Pancreas (tissue), 10 donors: Measurements from ENCODE around the gene SHC2. TPM values are rescaled to one million over a fixed set of nuclear protein-coding genes. Genes with fewer than 3 reads are reported as not detected.

ENCODE experiments used
- ATAC-seq, 4 donors: fragments of 200-7000 bp; cut with Tn5 transposase; one replicate each; pipeline versions ENCODE4 v1.8.0 to v1.9.1; 2020; ENCODE audit warnings: mild to moderate bottlenecking in 4 of 4, moderate library complexity in 4 of 4
- DNase-seq, 6 donors: peaks; one replicate each; pipeline ENCODE4 v3.0.0-alpha.2; 2020
- FAIRE-seq: peaks from 2 replicates; lab custom pipeline; 2012; peaks lifted over from hg19 to GRCh38; lab: Jason Lieb, UNC
- H3K27ac ChIP-seq, 4 donors: fragments of 200-600 bp; sonication (generic); 1 replicate in 3 of 4; 2 replicates in 1 of 4; pipeline versions ENCODE4 v1.5.0 to v1.8.0; 2020
- H3K27me3 ChIP-seq, 4 donors: fragments of 200-600 bp; one replicate each; pipeline ENCODE4 v1.8.0; 2021
- H3K36me3 ChIP-seq, 3 donors: fragments of 200-600 bp; sonication (generic) in 1 of 3; one replicate each; pipeline versions ENCODE4 v1.5.0 to v1.8.0; 2020 to 2021
- H3K4me1 ChIP-seq, 3 donors: fragments of 200-600 bp; one replicate each; pipeline ENCODE4 v1.8.0; 2021
- H3K4me3 ChIP-seq, 4 donors: fragments of 200-600 bp; sonication (generic) in 2 of 4; one replicate each; pipeline versions ENCODE4 v1.5.0 to v1.8.0; 2020 to 2021
- H3K9me3 ChIP-seq, 4 donors: fragments of 200-600 bp; one replicate each; pipeline ENCODE4 v1.8.0; 2021
- WGBS, 2 donors: extraction: QIAGEN DNeasy Blood & Tissue Kit; methylation state at CpG; one replicate each; pipeline ENCODE4 v1.1.7; 2013; 5-methylcytosine and 5-hydroxymethylcytosine counted together
- intact Hi-C, 3 donors: fragments of 100-400 bp; cut with DNase I; formaldehyde crosslinking; loops; one replicate each; pipeline versions ENCODE4 v1.11.1 to v1.14.2; 2022
- polyA plus RNA-seq, 2 donors: library from polyadenylated mRNA; stranded (reverse); fragments of 200-250 nt; gene quantifications; one replicate each; pipeline ENCODE4 v1.2.3, GENCODE V29; 2013
- total RNA-seq, 6 donors: library from RNA; stranded (reverse); fragmentation: NEBNext Ultra II Directional in 4 of 6; extraction: Animal tissue kit (Norgen Biotek cat#: 25700) in 4 of 6; gene quantifications; one replicate each; pipeline versions ENCODE4 v1.2.1 to v1.2.4, GENCODE V29; 2021 to 2023
- TF ChIP-seq, protein P1 (sequence below), 4 donors: fragments of 200-600 bp; sonication (generic) in 3 of 4; IDR thresholded peaks; one replicate each; pipeline versions ENCODE4 v1.5.0 to v1.8.0; 2021; ENCODE audit warnings: antibody characterized with exemption in 4 of 4
- donor health status: healthy with polysubstance abuse.
- donor health status: DM: no; HTN: no; CAD: no; lungs with moderate emphysema.
- donor health status: DM: no; HTN: no; CAD: no.
- donor health status: control.
- donor health status: control.
- donor health status: Bipolar disorder and iron deficiency.
- donor health status: DM: yes; HTN: yes; CAD: no.
- donor health status: DM: no; HTN: no; CAD: no.
- donor health status: DM: no; HTN: no; CAD: no.
- donor health status: DM: yes; HTN: yes; CAD: no.

Gene SHC2
- total and polyA plus RNA-seq, 8 donors = 76.2 to 382 (median 111) TPM

- no peak for ATAC-seq
- TF ChIP-seq, protein P1, sequence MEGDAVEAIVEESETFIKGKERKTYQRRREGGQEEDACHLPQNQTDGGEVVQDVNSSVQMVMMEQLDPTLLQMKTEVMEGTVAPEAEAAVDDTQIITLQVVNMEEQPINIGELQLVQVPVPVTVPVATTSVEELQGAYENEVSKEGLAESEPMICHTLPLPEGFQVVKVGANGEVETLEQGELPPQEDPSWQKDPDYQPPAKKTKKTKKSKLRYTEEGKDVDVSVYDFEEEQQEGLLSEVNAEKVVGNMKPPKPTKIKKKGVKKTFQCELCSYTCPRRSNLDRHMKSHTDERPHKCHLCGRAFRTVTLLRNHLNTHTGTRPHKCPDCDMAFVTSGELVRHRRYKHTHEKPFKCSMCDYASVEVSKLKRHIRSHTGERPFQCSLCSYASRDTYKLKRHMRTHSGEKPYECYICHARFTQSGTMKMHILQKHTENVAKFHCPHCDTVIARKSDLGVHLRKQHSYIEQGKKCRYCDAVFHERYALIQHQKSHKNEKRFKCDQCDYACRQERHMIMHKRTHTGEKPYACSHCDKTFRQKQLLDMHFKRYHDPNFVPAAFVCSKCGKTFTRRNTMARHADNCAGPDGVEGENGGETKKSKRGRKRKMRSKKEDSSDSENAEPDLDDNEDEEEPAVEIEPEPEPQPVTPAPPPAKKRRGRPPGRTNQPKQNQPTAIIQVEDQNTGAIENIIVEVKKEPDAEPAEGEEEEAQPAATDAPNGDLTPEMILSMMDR (IDR thresholded peaks at IDR 0.05) = no peak
- Histone ChIP-seq H3K27ac (no peak overlapping the region), H3K4me1 (peaks cover 11 to 13% (median 11%) of the 10 kb centered on the region in 3 donors), H3K4me3 (no peak overlapping the region), H3K36me3 (no peaks in the 10 kb centered on the region), H3K27me3 (no peaks in the 10 kb centered on the region), H3K9me3 (no peaks in the 10 kb centered on the region)
- FAIRE-seq = no peak
- intact Hi-C loops = no loop called here
- 72 to 76% methylated on average over 57 to 70 of the region's 70 CpGs for WGBS, 2 donors
- DNase-seq = peak in 2 of 6 donors; percentile 55 to 81
These were observed 53.1 kb downstream of the SHC2 start for GRCh38 chr19:407511-408440.

DNA sequence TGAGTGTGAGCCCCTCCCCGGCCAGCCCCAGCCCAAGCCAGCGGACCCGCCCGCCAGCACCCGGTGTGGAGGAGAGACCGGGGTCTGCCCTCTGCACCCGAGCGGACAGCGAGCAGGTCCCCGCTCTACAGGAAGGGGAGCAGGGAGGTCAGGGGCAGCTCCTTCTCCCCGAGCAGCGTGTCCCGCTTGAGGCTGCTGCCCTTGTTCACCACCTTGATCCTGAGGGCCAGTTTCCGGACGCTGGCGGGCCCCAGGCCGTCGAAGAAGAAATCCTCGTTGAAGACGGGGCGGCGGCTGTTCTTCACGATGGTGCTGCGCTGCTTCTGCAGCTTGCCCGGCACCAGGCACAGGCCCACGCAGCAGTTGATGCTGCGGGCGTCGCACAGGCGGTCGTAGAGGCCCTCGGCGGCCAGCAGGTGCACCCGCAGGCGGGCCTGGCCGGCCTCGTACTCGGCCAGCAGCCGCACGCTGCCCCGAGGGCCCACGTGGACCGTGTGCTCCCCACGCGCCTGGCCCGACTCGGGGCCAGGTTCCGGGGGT is 53.8 kb downstream of the SHC2 start:
- WGBS, 2 donors = 84 to 91% methylated on average over 47 to 48 of the region's 48 CpGs
- Histone ChIP-seq H3K36me3 (no peaks in the 10 kb centered on the region), H3K9me3 (no peaks in the 10 kb centered on the region), H3K4me3 (no peak overlapping the region), H3K27me3 (no peaks in the 10 kb centered on the region), H3K4me1 (peaks cover 11 to 13% (median 11%) of the 10 kb centered on the region in 3 donors), H3K27ac (no peak overlapping the region)
- peak in 2 of 6 donors; percentile 49 to 54 for DNase-seq
- intact Hi-C loops = no loop called here
- no peak for ATAC-seq
- TF ChIP-seq, protein P1 (IDR thresholded peaks at IDR 0.05) = no peak
- no peak for FAIRE-seq

- intact Hi-C loops = no loop called here
- peak in 2 of 6 donors; percentile 56 to 67 for DNase-seq
- Histone ChIP-seq H3K27me3 (no peaks in the 10 kb centered on the region), H3K27ac (no peak overlapping the region), H3K36me3 (no peaks in the 10 kb centered on the region), H3K4me3 (no peak overlapping the region), H3K4me1 (peaks cover 11 to 13% (median 11%) of the 10 kb centered on the region in 3 donors), H3K9me3 (no peaks in the 10 kb centered on the region)
- WGBS, 2 donors = 61 to 63% methylated on average over 41 of the region's 41 CpGs
- no peak for FAIRE-seq
- ATAC-seq = no peak
- TF ChIP-seq, protein P1 (IDR thresholded peaks at IDR 0.05) = no peak
These were observed 54.6 kb downstream of the SHC2 start for GRCh38 chr19:406135-406781.

- no peak for FAIRE-seq
- Histone ChIP-seq H3K36me3 (no peaks in the 10 kb centered on the region), H3K9me3 (no peaks in the 10 kb centered on the region), H3K27ac (no peak overlapping the region), H3K27me3 (no peaks in the 10 kb centered on the region), H3K4me3 (no peak overlapping the region), H3K4me1 (peaks cover 11 to 13% (median 11%) of the 10 kb centered on the region in 3 donors)
- WGBS, 2 donors = 35 to 37% methylated on average over 29 of the region's 29 CpGs
- intact Hi-C loops = no loop called here
- TF ChIP-seq, protein P1 (IDR thresholded peaks at IDR 0.05) = no peak
- DNase-seq = peak in 1 of 6 donors; percentile 57
- ATAC-seq = no peak
These were observed 55.5 kb downstream of the SHC2 start for GRCh38 chr19:405121-405965.
